ENCODE results near the gene EGLN2. TPM values are rescaled to one million over a fixed set of nuclear protein-coding genes. Genes with fewer than 3 reads are reported as not detected.
A peak's percentile ranks its signal among the peaks of the same experiment; 100 is the strongest.

The EGLN2 gene
- total and polyA plus RNA-seq, 10 of the 15 experiments (the other 5 are each of a cell fraction or from before 2014, with no cell fraction given), result 8.6 to 93.0 (median 66.8) TPM

DNA sequence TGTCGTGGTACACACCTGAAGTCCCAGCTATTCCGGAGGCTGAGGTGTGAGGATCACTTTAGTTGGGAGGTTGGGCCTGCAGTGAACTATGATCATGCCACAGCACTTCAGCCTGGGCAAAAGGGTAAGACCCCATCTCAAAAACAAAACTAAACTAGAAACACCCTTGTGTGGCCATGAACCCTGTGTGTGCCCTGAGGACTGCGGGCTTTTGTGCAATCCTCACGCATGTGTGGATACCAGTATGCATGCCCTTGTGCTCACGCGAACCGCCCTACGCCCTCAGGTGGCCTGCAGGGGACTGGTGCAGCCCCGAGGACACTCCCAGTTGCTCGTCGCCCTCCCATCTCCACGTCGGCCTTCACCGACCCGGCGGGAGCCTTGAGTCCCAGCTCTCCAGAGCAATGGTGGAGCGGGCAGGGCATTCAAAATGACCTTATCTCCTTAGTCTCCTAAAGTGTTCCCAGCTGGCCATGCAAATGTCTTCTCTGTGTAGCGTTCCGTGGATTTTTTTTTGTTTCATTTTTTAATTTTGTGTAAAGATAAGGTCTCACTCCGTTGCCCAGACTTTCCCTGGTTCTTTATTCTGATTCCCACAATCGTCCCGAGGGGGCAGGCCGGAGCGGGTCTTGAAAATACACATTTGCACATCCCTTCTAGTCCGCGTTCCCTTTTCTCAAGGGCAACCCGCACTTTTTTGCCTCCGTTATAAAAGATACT is 868 bp upstream of the EGLN2 start:
- ATAC-seq (peak; percentile 77), DNase-seq (ENCODE audit: low read depth, low spot score) (no peak), FAIRE-seq (peak; percentile 86)
- H4K20me1 ChIP-seq (ENCODE audit: control insufficient read depth, insufficient read depth), result peaks cover 10% of the 10 kb centered on the region
- SMC1A ChIA-PET (ENCODE audit: uncharacterized antibody, unreplicated experiment), result interaction anchor here (0.6 to 5.3 kb wide), 13 partner anchors 9 to 529 kb away, joined by 3 to 39 read pairs (median 5); partner anchors contain the start of genes ACTMAP, MIA, RAB4B and SNRPA
- RAD21 ChIA-PET (ENCODE audit: unreplicated experiment), result interaction anchor here (0.7 to 4.6 kb wide), 11 partner anchors 9 to 135 kb away, joined by 3 to 56 read pairs (median 4); partner anchors contain the start of genes ACTMAP, COQ8B, ITPKC and RAB4B
- intact Hi-C loops (cut with micrococcal nuclease; ENCODE audit: unreplicated experiment), result loop anchor here (1.0 to 2.0 kb wide), 4 partner anchors 21 to 465 kb away; partner anchors contain the start of genes ACTMAP, COQ8B and ITPKC
- H3K79me2 ChIP-seq (ENCODE audit: control insufficient read depth, insufficient read depth, low read length), result peaks cover 39% of the 10 kb centered on the region
- H2AFZ ChIP-seq (ENCODE audit: control insufficient read depth, low read depth, low read length), result peak overlapping the region; percentile 38
- H3K27ac ChIP-seq (ENCODE audit: control insufficient read depth, insufficient read depth), result peak overlapping the region; percentile 68
- no peaks in the 10 kb centered on the region for H3K9me3 ChIP-seq (replicated peaks; ENCODE audit: control insufficient read depth, insufficient read depth, low read length)
- peak overlapping the region; percentile 46 for H3K4me2 ChIP-seq (ENCODE audit: control insufficient read depth, insufficient read depth)
- TSS peak; percentile 99 for BruUV-seq (replicated peaks)
- H3K4me3 ChIP-seq, result peak overlapping the region; percentile 66
- POLR2A ChIA-PET, result interaction anchor here (0.6 to 4.3 kb wide), 10 partner anchors 10 to 377 kb away, joined by 3 to 83 read pairs (median 5); partner anchors contain the start of genes ACTMAP, COQ8B, ITPKC and RAB4B
- peak overlapping the region; percentile 56 for H3K9ac ChIP-seq (ENCODE audit: control insufficient read depth, insufficient read depth, low read length)
- CTCF ChIA-PET, result interaction anchor here (0.9 to 3.2 kb wide), 8 partner anchors 9 to 135 kb away, joined by 3 to 50 read pairs (median 6); partner anchors contain the start of genes ACTMAP, RAB4B and SNRPA
- in situ Hi-C loops (cut with MboI), result no loop called here
- peaks cover 4 to 11% of the 10 kb centered on the region in 2 experiments; a peak in 3 of 4 replicates for H3K36me3 ChIP-seq (ENCODE audit: control insufficient read depth in 2 of 2, insufficient read depth in 2 of 2, low read length in 1 of 2)
- peaks cover 35% of the 10 kb centered on the region for H3K4me1 ChIP-seq (ENCODE audit: control insufficient read depth, insufficient read depth, low read length)
- no peaks in the 10 kb centered on the region for H3K27me3 ChIP-seq (replicated peaks in 1 of 2; ENCODE audit: control insufficient read depth in 2 of 2, insufficient read depth in 2 of 2, low read length in 1 of 2)
- 8% methylated on average over 28 of the region's 28 CpGs for WGBS (ENCODE audit: insufficient coverage, insufficient replicate concordance, low lambda C conversion rate, missing lambda C conversion rate)
- TF ChIP-seq HDAC6 (IDR thresholded peaks at IDR 0.05; ENCODE audit: unreplicated experiment) (no peak), ZBED1 (IDR thresholded peaks at IDR 0.05; ENCODE audit: borderline replicate concordance) (peak; percentile 22; the same call in 1 of the 2 replicates), CREB1 (IDR thresholded peaks at IDR 0.05; ENCODE audit: low read depth) (no peak), CBX5 (IDR thresholded peaks at IDR 0.05; ENCODE audit: low read depth) (no peak), NFYB (IDR thresholded peaks at IDR 0.05; ENCODE audit: insufficient read depth, low read depth, low read length) (no peak), SIX5 (IDR thresholded peaks at IDR 0.05; ENCODE audit: low read depth, low read length, severe bottlenecking) (no peak), FOXM1 (IDR thresholded peaks at IDR 0.05; ENCODE audit: low read depth, low read length) (no peak), TARDBP (IDR thresholded peaks at IDR 0.05; ENCODE audit: borderline replicate concordance) (no peak), MXI1 (IDR thresholded peaks at IDR 0.05; ENCODE audit: low read depth, low read length) (peak; percentile 67), SUPT20H (IDR thresholded peaks at IDR 0.05; ENCODE audit: borderline replicate concordance, control insufficient read depth, low read depth, low read length) (no peak), MYC (IDR thresholded peaks at IDR 0.05; ENCODE audit: insufficient read depth, insufficient read length, insufficient replicate concordance, low read length, severe bottlenecking) (no peak), TBL1XR1 (IDR thresholded peaks at IDR 0.05; ENCODE audit: low read depth, low read length) (no peak), DPF2 (IDR thresholded peaks at IDR 0.05) (0 out of 2 replicates have a peak, but pooled peaks have one; percentile 41), MEF2A (IDR thresholded peaks at IDR 0.05; ENCODE audit: insufficient read depth, low read depth, low read length) (no peak)
- TF ChIP-seq, protein P1, sequence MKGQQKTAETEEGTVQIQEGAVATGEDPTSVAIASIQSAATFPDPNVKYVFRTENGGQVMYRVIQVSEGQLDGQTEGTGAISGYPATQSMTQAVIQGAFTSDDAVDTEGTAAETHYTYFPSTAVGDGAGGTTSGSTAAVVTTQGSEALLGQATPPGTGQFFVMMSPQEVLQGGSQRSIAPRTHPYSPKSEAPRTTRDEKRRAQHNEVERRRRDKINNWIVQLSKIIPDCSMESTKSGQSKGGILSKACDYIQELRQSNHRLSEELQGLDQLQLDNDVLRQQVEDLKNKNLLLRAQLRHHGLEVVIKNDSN (IDR thresholded peaks at IDR 0.05; ENCODE audit: borderline replicate concordance, extremely low read length, insufficient read depth, low read depth, low read length), result no peak
- TF ChIP-seq, protein P2, sequence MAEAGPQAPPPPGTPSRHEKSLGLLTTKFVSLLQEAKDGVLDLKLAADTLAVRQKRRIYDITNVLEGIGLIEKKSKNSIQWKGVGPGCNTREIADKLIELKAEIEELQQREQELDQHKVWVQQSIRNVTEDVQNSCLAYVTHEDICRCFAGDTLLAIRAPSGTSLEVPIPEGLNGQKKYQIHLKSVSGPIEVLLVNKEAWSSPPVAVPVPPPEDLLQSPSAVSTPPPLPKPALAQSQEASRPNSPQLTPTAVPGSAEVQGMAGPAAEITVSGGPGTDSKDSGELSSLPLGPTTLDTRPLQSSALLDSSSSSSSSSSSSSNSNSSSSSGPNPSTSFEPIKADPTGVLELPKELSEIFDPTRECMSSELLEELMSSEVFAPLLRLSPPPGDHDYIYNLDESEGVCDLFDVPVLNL (IDR thresholded peaks at IDR 0.05; ENCODE audit: low read depth, low read length), result no peak; the same call in 1 of the 2 replicates
- TF ChIP-seq, protein P3, sequence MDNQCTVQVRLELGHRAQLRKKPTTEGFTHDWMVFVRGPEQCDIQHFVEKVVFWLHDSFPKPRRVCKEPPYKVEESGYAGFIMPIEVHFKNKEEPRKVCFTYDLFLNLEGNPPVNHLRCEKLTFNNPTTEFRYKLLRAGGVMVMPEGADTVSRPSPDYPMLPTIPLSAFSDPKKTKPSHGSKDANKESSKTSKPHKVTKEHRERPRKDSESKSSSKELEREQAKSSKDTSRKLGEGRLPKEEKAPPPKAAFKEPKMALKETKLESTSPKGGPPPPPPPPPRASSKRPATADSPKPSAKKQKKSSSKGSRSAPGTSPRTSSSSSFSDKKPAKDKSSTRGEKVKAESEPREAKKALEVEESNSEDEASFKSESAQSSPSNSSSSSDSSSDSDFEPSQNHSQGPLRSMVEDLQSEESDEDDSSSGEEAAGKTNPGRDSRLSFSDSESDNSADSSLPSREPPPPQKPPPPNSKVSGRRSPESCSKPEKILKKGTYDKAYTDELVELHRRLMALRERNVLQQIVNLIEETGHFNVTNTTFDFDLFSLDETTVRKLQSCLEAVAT (IDR thresholded peaks at IDR 0.05), result peak; percentile 84
- TF ChIP-seq, protein P4, sequence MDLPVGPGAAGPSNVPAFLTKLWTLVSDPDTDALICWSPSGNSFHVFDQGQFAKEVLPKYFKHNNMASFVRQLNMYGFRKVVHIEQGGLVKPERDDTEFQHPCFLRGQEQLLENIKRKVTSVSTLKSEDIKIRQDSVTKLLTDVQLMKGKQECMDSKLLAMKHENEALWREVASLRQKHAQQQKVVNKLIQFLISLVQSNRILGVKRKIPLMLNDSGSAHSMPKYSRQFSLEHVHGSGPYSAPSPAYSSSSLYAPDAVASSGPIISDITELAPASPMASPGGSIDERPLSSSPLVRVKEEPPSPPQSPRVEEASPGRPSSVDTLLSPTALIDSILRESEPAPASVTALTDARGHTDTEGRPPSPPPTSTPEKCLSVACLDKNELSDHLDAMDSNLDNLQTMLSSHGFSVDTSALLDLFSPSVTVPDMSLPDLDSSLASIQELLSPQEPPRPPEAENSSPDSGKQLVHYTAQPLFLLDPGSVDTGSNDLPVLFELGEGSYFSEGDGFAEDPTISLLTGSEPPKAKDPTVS (IDR thresholded peaks at IDR 0.05; ENCODE audit: low read depth, low read length), result no peak
